RWPE1 (cell line): Measurements from ENCODE around the gene KLK10.
"Not testable (repeated sequence)": the region's sequence is repeated elsewhere in the genome, so short reads cannot be mapped to it uniquely, and the experiment has no call there.

ENCODE experiments used
- CTCF ChIA-PET: fragments of 350-600 bp; sonication (Branson Sonifier 250); formaldehyde crosslinking; extraction: SDS; loops from one replicate; lab custom pipeline; 2021; lab: Yijun Ruan, JAX
- POLR2A ChIA-PET: fragments of 400-600 bp; formaldehyde crosslinking; extraction: SDS; loops from one replicate; lab custom pipeline; 2020; ENCODE audit warnings: antibody characterized with exemption; ENCODE audit not compliant: low non-redundant PET; lab: Yijun Ruan, JAX
- DNase-seq: peaks from one replicate; pipeline ENCODE4 v3.0.0; 2012; ENCODE audit warnings: low spot score
- H3K27ac ChIP-seq: fragments of 450-650 bp; 2 replicates; pipeline ENCODE4 v1.5.1; 2017
- TF ChIP-seq, protein P1 (sequence below): fragments of 450-650 bp; conservative IDR thresholded peaks from 2 replicates; pipeline ENCODE4 v1.5.1; 2017; ENCODE audit warnings: low read depth, mild to moderate bottlenecking

The KLK10 gene

DNA sequence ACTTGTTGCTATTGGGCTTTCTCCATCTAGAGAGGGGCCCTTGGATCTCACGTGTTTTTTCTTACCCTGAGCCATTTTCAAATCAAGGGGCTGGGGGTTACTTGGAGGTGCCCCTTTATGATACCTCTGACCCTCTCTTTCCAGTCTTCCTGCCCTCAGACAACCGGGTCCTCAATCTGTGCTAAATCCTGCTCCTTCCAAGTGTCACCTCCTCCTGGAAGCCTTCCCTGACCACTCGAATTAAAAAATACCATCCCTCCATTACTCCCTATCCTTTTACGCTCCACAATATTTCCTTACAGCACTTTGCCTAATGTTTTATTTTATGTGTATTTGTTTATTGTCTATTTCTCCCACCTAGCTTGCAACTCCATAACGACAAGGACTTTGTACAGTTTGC, 21.4 kb downstream of the KLK10 start:
- TF ChIP-seq, protein P1, sequence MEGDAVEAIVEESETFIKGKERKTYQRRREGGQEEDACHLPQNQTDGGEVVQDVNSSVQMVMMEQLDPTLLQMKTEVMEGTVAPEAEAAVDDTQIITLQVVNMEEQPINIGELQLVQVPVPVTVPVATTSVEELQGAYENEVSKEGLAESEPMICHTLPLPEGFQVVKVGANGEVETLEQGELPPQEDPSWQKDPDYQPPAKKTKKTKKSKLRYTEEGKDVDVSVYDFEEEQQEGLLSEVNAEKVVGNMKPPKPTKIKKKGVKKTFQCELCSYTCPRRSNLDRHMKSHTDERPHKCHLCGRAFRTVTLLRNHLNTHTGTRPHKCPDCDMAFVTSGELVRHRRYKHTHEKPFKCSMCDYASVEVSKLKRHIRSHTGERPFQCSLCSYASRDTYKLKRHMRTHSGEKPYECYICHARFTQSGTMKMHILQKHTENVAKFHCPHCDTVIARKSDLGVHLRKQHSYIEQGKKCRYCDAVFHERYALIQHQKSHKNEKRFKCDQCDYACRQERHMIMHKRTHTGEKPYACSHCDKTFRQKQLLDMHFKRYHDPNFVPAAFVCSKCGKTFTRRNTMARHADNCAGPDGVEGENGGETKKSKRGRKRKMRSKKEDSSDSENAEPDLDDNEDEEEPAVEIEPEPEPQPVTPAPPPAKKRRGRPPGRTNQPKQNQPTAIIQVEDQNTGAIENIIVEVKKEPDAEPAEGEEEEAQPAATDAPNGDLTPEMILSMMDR: no peak
- ChIA-PET CTCF (no interaction called here), POLR2A (interaction anchor here (0.5 kb wide), 1 partner anchor 7 kb away, joined by 3 read pairs; no protein-coding TSS in a partner anchor)
- H3K27ac ChIP-seq: no peak overlapping the region
- no peak for DNase-seq

DNA sequence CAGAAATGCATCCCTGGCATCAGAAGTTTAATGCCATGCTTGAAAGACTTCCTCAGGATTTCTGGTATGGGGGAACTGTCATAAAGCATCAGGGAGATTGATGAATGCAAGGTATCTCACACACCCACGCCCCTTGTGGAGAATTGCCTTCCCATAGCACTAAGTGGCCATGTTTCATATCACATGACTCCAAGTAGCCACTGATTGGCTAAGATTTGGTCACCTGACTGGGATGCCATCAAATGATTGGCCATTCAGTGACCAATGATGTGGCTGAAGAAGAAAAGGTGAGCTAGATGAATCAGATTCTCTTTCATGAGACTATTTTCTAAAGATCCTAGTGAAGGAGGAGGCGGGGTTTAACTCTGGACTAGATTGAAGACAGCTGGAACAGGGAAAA, 25.4 kb downstream of the KLK10 start:
- TF ChIP-seq, protein P1: no peak
- CTCF ChIA-PET: interaction anchor here (1.2 kb wide), 1 partner anchor 43 kb away, joined by 3 read pairs; no protein-coding TSS in a partner anchor
- no peak overlapping the region for H3K27ac ChIP-seq
- no peak for DNase-seq
- POLR2A ChIA-PET: interaction anchor here (0.6 kb wide), 1 partner anchor 11 kb away, joined by 5 read pairs; no protein-coding TSS in a partner anchor

DNA sequence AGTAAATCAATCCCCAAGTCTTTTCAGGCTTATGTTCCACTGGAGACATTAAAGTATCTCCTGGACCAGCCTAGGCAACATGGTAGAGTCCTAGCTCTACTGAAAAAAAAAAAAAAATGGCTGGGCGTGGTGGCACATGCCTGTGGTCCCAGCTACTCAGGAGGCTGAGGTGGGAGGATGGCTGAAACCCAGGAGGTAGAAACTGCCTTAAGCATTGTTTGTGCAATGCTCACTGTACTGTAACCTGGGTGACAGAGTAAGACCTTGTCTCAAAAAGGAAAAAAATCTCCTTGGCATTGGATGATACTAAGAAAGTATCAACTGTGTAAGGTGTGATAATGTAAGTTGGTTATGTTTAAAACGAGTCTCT, 26.9 kb downstream of the KLK10 start:
- POLR2A ChIA-PET: no interaction called here
- TF ChIP-seq, protein P1: no peak
- no peak overlapping the region for H3K27ac ChIP-seq
- no peak for DNase-seq
- CTCF ChIA-PET: no interaction called here

DNA sequence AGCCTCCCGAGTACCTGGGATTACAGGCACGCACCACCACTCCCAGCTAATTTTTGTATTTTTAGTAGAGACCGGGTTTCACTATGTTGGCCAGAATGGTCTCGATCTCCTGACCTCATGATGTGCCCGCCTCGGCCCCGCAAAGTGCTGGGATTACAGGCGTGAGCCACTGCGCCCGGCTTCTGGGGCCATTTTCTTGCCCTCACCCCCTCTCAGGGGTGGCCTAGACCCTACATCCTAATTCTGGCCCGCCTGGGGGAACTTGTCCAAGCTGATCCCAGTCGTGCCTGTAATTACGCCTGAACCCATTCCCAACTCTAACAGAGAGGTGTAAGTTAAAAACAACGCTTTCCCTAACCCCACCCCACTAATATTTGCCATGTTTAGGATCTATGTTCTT, 35.1 kb downstream of the KLK10 start:
- CTCF ChIA-PET, POLR2A ChIA-PET, H3K27ac ChIP-seq, DNase-seq: not testable (repeated sequence)

GRCh38 chr19:50983625-50984292, 35.8 kb downstream of the KLK10 start, which contains the start of gene KLK7:
Gene KLK7 (minus strand): TSS chr19:50983917. CDS start chr19:50982399, 1,518 bp downstream.
- no peak for DNase-seq
- ChIA-PET CTCF (interaction anchor here (0.5 to 0.9 kb wide), 2 partner anchors 26 to 260 kb away, joined by 3 read pairs; no protein-coding TSS in a partner anchor), POLR2A (no interaction called here)
- TF ChIP-seq, protein P1: no peak
- no peak within 1 kb of the TSS for H3K27ac ChIP-seq

- CTCF ChIA-PET: interaction anchor here (0.6 kb wide), 1 partner anchor 118 kb away, joined by 5 read pairs; no protein-coding TSS in a partner anchor
- H3K27ac ChIP-seq: no peak overlapping the region
- POLR2A ChIA-PET: interaction anchor here (0.6 kb wide), 1 partner anchor 106 kb away, joined by 4 read pairs; no protein-coding TSS in a partner anchor
- TF ChIP-seq, protein P1: no peak
- no peak for DNase-seq
Measured at GRCh38 chr19:50982186-50982585, 37.3 kb downstream of the KLK10 start.
